Fibroblast of the aortic adventitia (primary cell): Measurements from ENCODE around the gene CR1. TPM values are rescaled to one million over a fixed set of nuclear protein-coding genes. Genes with fewer than 3 reads are reported as not detected.

ENCODE experiments used
- DNase-seq: peaks from one replicate; pipeline ENCODE4 v3.0.0-alpha.2; 2010; ENCODE audit warnings: low read depth
- H3K4me3 ChIP-seq: 2 replicates; pipeline ENCODE4 v1.5.1; 2011; ENCODE audit warnings: low read depth, mild to moderate bottlenecking, control low read depth, low read length, moderate library complexity
- total RNA-seq: library from RNA; depleted of rRNA; stranded (reverse); fragments of >200 nt; gene quantifications from 2 replicates; pipeline ENCODE4 v1.2.3, GENCODE V29; 2012; ENCODE audit warnings: low replicate concordance
- TF ChIP-seq, protein P1 (sequence below): IDR thresholded peaks from 2 replicates; pipeline ENCODE4 v1.5.1; 2011; ENCODE audit warnings: mild to moderate bottlenecking, low read length, control low read depth, inconsistent platforms; ENCODE audit not compliant: insufficient read depth

CR1 gene
- not detected in 2 replicates for total RNA-seq

DNA sequence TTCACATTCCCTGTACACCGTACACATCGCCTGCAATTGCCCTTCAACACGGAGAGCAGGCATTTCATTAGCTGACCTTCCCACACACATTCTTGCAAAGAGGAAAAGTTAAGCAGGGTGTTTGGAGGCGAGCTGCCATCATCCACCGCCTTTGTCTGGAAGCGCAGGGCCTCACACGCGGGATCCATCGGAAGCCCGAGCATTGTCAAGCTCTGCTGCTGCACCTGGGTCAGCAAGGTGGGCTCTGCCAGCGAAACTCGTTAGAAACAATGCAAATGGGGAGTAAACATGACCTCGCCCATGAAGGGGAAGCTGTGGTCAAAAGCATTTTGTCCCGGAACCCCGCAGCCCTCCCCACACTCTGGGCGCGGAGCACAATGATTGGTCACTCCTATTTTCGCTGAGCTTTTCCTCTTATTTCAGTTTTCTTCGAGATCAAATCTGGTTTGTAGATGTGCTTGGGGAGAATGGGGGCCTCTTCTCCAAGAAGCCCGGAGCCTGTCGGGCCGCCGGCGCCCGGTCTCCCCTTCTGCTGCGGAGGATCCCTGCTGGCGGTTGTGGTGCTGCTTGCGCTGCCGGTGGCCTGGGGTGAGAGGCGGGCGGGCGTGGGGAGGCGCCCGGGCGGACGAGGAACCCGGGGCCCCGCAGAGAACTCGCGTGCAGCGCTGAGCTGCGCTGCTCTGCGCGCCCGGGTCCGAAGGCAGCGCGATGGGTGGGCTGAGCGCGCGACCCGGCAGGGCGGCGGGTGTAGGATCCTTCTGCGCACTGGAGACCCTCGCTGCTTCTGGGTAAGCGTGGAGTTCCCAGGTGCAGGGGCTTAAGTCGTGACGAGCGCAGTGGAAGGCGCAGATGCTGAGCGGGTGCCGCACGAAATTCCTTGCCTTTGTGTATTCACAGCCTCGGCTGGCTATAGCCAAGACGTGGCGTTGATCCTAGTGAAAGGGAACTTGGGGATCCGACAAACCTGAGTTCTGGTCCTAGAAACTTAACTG, at the start of gene CR1:
Gene CR1 (plus strand): TSS at position 357 of the 992 bp plus-strand sequence. CDS start 111 bp downstream, at position 468.
- TF ChIP-seq, protein P1, sequence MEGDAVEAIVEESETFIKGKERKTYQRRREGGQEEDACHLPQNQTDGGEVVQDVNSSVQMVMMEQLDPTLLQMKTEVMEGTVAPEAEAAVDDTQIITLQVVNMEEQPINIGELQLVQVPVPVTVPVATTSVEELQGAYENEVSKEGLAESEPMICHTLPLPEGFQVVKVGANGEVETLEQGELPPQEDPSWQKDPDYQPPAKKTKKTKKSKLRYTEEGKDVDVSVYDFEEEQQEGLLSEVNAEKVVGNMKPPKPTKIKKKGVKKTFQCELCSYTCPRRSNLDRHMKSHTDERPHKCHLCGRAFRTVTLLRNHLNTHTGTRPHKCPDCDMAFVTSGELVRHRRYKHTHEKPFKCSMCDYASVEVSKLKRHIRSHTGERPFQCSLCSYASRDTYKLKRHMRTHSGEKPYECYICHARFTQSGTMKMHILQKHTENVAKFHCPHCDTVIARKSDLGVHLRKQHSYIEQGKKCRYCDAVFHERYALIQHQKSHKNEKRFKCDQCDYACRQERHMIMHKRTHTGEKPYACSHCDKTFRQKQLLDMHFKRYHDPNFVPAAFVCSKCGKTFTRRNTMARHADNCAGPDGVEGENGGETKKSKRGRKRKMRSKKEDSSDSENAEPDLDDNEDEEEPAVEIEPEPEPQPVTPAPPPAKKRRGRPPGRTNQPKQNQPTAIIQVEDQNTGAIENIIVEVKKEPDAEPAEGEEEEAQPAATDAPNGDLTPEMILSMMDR = no peak
- no peak for DNase-seq
- H3K4me3 ChIP-seq = no peak within 1 kb of the TSS

DNA sequence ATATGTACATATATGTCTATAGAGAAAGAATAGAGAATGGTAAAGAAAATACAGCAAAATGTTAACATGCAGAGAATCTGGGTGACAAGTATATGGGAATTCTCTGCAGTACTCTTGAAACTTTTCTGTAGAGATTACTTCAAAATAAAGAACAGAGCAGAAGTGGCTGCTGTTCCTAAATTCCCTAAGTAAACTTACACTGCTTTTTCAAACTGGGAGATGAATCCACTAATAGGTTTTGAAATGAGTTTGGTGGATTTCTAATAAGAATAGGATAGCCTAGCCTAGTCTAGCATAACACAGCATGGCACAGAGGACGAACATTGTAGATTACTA, 42.3 kb upstream of the CR1 start:
- TF ChIP-seq, protein P1 = no peak
- DNase-seq = no peak
- H3K4me3 ChIP-seq = no peak overlapping the region

DNA sequence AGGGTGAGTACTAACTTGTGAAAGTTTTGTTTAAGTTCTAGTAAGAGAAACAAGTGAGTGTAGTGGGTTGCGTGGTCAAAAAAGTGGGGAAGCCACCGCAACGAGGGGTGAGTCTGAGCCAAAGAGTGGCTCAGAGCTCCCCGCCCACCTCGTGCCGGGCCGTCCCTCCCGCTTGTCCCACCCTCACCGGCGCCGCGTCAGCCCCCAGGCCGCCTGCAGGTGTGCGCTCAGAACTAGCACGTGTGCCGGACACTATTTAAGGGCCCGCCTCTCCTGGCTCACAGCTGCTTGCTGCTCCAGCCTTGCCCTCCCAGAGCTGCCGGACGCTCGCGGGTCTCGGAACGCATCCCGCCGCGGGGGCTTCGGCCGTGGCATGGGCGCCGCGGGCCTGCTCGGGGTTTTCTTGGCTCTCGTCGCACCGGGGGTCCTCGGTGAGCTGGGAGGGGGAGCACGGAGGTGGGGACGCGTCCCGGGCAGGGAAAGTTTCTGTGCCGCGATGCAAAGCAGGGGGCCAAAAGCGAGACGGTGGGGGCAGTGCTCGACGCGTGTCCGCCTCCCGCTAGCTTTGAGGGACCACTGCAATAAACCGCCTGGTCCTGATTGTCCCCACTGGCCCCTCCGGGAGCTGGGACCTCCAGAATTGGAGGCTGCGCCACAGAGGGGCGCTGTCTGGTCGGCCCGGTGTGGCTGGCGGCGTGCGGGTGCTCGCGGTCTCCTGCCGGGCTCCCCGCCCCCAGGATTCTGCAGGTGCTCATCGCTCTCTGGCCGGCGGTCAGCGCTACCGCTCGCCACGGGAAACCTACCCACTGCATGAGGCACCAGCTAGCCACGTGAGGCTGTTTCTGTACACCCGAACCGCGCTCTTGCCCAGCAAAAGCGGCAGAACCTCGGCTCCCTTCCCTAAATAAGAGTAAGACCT, 41.7 kb upstream of the CR1 start, which contains the start of gene CR2:
Gene CR2 (plus strand): TSS at position 283 of the 919 bp plus-strand sequence. CDS start 91 bp downstream, at position 374.
- DNase-seq = no peak
- TF ChIP-seq, protein P1 = no peak
- no peak within 1 kb of the TSS for H3K4me3 ChIP-seq

DNA sequence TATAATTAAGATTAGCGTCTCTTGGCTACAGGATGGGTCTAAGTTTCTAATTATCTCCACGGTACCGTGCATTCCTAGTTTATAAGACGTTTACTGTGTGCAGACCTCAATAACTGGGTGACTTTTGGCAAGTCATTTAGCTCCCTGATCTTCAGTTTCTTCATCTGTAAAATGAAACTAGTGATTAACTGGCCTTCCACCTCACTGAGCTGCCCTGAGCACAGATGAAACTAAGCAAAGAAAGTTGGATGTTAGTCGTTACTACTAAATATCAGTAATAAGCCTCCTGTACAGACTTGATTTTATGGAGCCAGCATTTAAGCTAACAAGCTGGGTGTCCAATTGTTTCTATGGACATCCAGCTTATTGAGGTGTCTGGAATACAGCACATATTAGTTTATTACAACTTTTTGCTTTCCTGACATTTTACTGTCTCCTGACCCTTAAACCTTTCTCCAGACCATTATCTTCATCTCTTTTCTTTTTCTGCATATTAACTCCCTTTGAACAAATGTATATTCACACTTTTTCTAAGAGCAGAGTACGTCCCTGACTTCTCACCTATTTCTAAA, 40.7 kb upstream of the CR1 start:
- no peak overlapping the region for H3K4me3 ChIP-seq
- TF ChIP-seq, protein P1 = no peak
- no peak for DNase-seq

DNA sequence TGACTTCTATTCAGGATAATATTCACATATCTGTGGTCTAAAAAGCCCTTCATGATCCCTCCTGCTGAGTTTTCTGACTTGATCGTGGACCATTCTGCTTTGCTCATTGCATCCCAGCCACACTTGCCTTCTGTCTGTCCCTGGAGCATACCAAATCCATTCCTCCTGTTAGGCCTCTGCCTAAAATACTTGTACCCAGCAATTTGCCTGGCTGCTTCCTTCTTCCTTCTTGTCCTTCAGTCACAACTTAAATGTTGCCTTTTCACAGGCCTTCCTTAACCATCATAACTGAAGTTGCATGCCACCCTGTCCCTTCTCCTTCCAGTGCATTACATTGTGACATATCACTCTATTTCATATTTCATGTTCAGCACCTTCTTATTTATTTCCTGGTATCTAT, 37.5 kb upstream of the CR1 start:
- no peak for DNase-seq
- no peak overlapping the region for H3K4me3 ChIP-seq
- TF ChIP-seq, protein P1 = no peak

DNA sequence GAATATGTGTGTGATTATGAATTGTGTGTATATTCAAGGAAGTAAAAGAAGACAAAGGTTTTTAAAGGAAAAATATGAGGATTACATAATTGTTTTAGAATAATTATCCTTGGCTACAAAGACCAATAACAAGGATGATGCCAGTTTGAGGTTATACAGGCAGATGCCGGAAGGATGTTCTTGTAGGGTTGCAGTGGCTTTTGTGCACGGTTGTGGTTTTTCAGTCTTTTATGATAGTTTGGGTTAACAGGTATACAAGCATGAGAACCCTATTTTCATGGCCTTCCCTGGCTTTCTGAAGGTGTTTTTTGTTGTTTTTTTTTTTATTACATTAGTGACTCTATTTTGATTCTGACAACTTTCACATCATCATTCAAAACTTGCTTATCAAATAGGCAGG, 36.9 kb upstream of the CR1 start:
- H3K4me3 ChIP-seq = no peak overlapping the region
- no peak for DNase-seq
- TF ChIP-seq, protein P1 = no peak
